ENCODE data around the gene TMEM247. TPM values are rescaled to one million over a fixed set of nuclear protein-coding genes. Genes with fewer than 3 reads are reported as not detected.

The TMEM247 gene
- total RNA-seq, 1 experiment from 2014 or later: not detected

DNA sequence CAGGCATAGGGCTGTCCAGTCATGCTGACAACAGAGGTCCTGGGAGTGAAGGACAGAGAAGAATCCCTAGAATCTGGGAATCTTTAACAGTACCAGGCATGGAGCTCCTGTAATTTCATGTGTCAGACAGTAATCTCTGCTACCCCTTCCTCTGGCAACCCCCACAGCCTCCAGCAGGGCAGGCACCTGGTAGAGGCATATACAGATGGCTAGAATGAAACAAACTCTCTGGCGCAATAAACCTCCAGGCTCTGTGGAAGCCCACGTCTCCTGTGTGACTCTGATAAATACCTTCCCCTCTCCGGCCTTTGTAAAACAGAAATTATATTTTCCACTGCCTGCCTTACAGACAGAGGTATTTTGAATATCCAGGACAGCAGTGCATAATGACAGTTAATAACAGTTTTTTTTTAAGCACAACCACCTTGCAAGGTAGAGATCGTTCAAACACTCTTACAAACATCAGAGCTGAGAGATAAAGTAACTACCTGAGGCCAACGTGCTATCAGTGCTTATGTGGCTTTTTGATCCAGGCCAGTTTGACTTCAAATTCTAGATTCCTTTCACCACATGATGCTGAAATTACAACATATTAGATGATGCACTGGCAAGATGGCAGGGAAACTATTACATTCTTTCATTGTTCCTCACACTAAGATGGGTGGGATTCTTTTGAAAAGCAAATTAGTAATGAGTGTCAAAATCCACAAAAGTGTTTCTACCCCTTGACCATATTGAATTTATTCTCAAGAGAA is 47.7 kb upstream of the TMEM247 start:
- TF ChIP-seq EZH2 (IDR thresholded peaks at IDR 0.05; ENCODE audit: borderline replicate concordance, low read depth, low read length, poor library complexity, severe bottlenecking): no peak
- TF ChIP-seq, protein P1, sequence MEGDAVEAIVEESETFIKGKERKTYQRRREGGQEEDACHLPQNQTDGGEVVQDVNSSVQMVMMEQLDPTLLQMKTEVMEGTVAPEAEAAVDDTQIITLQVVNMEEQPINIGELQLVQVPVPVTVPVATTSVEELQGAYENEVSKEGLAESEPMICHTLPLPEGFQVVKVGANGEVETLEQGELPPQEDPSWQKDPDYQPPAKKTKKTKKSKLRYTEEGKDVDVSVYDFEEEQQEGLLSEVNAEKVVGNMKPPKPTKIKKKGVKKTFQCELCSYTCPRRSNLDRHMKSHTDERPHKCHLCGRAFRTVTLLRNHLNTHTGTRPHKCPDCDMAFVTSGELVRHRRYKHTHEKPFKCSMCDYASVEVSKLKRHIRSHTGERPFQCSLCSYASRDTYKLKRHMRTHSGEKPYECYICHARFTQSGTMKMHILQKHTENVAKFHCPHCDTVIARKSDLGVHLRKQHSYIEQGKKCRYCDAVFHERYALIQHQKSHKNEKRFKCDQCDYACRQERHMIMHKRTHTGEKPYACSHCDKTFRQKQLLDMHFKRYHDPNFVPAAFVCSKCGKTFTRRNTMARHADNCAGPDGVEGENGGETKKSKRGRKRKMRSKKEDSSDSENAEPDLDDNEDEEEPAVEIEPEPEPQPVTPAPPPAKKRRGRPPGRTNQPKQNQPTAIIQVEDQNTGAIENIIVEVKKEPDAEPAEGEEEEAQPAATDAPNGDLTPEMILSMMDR (conservative IDR thresholded peaks at IDR 0.05; ENCODE audit: low read depth, low read length): no peak
- CTCF ChIA-PET: no interaction called here
- no peak for DNase-seq (ENCODE audit: low spot score)
- Histone ChIP-seq H3K9me3 (ENCODE audit: low read depth, low read length, poor library complexity, severe bottlenecking) (no peaks in the 10 kb centered on the region), H3K27ac (ENCODE audit: low read depth, low read length, poor library complexity, severe bottlenecking) (no peak overlapping the region), H3K27me3 (replicated peaks; ENCODE audit: insufficient read depth, low read depth, low read length, poor library complexity) (peaks cover 26% of the 10 kb centered on the region), H3K4me3 (ENCODE audit: low read depth, low read length, poor library complexity, severe bottlenecking) (no peak overlapping the region), H3K36me3 (ENCODE audit: insufficient read depth, low read length, poor library complexity, severe bottlenecking) (no peaks in the 10 kb centered on the region), H3K4me1 (ENCODE audit: insufficient read depth, low read length, poor library complexity, severe bottlenecking) (no peaks in the 10 kb centered on the region)
- POLR2A ChIA-PET (ENCODE audit: low non-redundant PET): no interaction called here
- intact Hi-C loops (cut with micrococcal nuclease; ENCODE audit: unreplicated experiment): no loop called here
- BruUV-seq (replicated peaks): no TSS peak

DNA sequence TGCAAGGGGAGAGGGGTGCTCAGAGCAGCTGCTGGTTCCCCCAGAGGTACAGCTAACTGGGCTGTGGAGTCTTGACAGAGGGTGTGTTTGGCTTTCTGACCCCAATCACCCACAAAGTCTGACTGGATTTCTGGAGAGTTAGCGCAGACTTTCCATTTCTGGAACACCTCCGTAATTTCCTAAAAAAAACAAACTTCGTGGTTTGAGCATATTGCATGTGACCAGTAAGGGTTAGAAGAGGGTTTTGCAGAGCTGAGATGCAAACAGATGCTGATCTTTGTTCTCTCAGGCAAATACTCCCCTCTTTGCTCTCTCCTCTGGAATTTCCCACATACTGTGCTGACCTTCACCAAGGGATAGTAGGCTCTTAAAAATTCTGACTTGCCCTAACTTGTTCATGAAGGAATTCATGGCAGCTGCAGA is 44.5 kb upstream of the TMEM247 start:
- intact Hi-C loops (cut with micrococcal nuclease; ENCODE audit: unreplicated experiment): no loop called here
- no peak overlapping the region for H3K27ac ChIP-seq (ENCODE audit: low read depth, low read length, poor library complexity, severe bottlenecking)
- POLR2A ChIA-PET (ENCODE audit: low non-redundant PET): no interaction called here

DNA sequence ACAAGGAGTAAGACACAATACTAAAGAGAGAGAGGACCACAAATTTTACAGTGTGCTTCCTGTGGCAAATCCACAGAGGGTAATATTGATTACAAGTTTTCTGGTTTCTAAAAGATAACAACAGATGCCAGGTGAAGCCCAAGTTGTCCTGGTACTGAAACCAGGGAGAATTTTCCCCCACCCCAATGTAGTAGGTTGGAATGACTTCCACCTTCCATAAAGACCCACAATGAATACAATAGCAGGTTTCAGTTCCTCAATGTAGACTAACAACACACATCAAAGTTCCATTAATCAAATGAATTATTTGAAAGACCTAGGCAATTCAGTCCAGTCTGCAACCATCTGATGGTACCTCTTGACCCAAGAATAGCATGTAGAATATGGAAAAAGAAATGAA is 44.0 kb upstream of the TMEM247 start:
- Histone ChIP-seq H3K36me3 (ENCODE audit: insufficient read depth, low read length, poor library complexity, severe bottlenecking) (no peaks in the 10 kb centered on the region), H3K27me3 (replicated peaks; ENCODE audit: insufficient read depth, low read depth, low read length, poor library complexity) (peaks cover 43% of the 10 kb centered on the region), H3K9me3 (ENCODE audit: low read depth, low read length, poor library complexity, severe bottlenecking) (no peaks in the 10 kb centered on the region), H3K4me1 (ENCODE audit: insufficient read depth, low read length, poor library complexity, severe bottlenecking) (no peaks in the 10 kb centered on the region), H3K27ac (ENCODE audit: low read depth, low read length, poor library complexity, severe bottlenecking) (no peak overlapping the region), H3K4me3 (ENCODE audit: low read depth, low read length, poor library complexity, severe bottlenecking) (no peak overlapping the region)
- BruUV-seq (replicated peaks): no TSS peak
- no peak for DNase-seq (ENCODE audit: low spot score)
- ChIA-PET CTCF (no interaction called here), POLR2A (ENCODE audit: low non-redundant PET) (no interaction called here)
- TF ChIP-seq, protein P1 (conservative IDR thresholded peaks at IDR 0.05; ENCODE audit: low read depth, low read length): no peak
- TF ChIP-seq EZH2 (IDR thresholded peaks at IDR 0.05; ENCODE audit: borderline replicate concordance, low read depth, low read length, poor library complexity, severe bottlenecking): no peak
- intact Hi-C loops (cut with micrococcal nuclease; ENCODE audit: unreplicated experiment): no loop called here

More for the DNA sequence above, 44.5 kb upstream of the TMEM247 start:
- no TSS peak for BruUV-seq (replicated peaks)
- CTCF ChIA-PET: no interaction called here
- H3K4me3 ChIP-seq (ENCODE audit: low read depth, low read length, poor library complexity, severe bottlenecking): no peak overlapping the region
- H3K9me3 ChIP-seq (ENCODE audit: low read depth, low read length, poor library complexity, severe bottlenecking): no peaks in the 10 kb centered on the region
- no peak for DNase-seq (ENCODE audit: low spot score)
- no peak for TF ChIP-seq EZH2 (IDR thresholded peaks at IDR 0.05; ENCODE audit: borderline replicate concordance, low read depth, low read length, poor library complexity, severe bottlenecking)
- TF ChIP-seq, protein P1 (conservative IDR thresholded peaks at IDR 0.05; ENCODE audit: low read depth, low read length): no peak
- H3K36me3 ChIP-seq (ENCODE audit: insufficient read depth, low read length, poor library complexity, severe bottlenecking): no peaks in the 10 kb centered on the region
- H3K27me3 ChIP-seq (replicated peaks; ENCODE audit: insufficient read depth, low read depth, low read length, poor library complexity): peaks cover 40% of the 10 kb centered on the region
- H3K4me1 ChIP-seq (ENCODE audit: insufficient read depth, low read length, poor library complexity, severe bottlenecking): no peaks in the 10 kb centered on the region

All from A673 (cell line).